ENCODE data around the gene COLEC12. TPM values are rescaled to one million over a fixed set of nuclear protein-coding genes. Genes with fewer than 3 reads are reported as not detected.

The COLEC12 gene
- total RNA-seq, 2 experiments from 2014 or later, result not detected

DNA sequence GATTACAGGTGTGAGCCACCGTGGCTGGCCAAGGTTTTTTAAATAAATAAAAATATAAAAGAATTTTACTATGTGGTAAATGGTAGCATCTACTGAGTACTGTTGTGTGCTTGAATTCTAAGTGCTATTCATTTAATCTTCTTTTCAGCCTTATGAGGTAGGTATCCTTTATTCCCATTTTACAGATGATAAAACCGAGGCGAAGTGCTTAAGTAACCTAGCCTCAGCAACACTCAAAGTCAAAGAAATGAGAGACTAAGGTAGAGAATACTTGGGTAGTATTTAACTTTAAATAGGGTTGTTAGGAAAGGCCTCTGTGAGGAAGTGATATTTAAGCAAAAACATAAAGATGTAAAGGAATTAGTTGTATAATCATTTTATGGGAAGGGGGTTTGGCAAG lies 227.0 kb downstream of the COLEC12 start:
- ChIA-PET POLR2A (no interaction called here), CTCF (no interaction called here)
- Histone ChIP-seq H3K27me3 (ENCODE audit: control insufficient read depth in 1 of 2, insufficient read depth in 2 of 2, low read length in 2 of 2) (no peaks in the 10 kb centered on the region), H3K27ac (ENCODE audit: low read depth in 1 of 2, low read length in 2 of 2) (no peak overlapping the region), H3K4me3 (ENCODE audit: low read length) (no peak overlapping the region), H3K9me3 (ENCODE audit: control insufficient read depth in 1 of 2, insufficient read depth in 1 of 2, low read length in 2 of 2) (peaks cover 2 to 3% of the 10 kb centered on the region in 2 experiments), H3K4me1 (ENCODE audit: insufficient read depth, low read length) (peaks cover 10% of the 10 kb centered on the region), H3K36me3 (ENCODE audit: insufficient read depth, low read length) (no peaks in the 10 kb centered on the region)
- intact Hi-C loops (cut with DNase I, micrococcal nuclease), result no loop called here
- Mint-ChIP-seq H3K4me1 (ENCODE audit: low read depth) (peaks cover 15% of the 10 kb centered on the region), H3K36me3 (ENCODE audit: low read depth) (peaks cover 3% of the 10 kb centered on the region), H3K4me3 (no peak overlapping the region), H3K27me3 (no peaks in the 10 kb centered on the region), H3K27ac (no peak overlapping the region), H3K9me3 (no peaks in the 10 kb centered on the region)
- TF ChIP-seq, protein P1, sequence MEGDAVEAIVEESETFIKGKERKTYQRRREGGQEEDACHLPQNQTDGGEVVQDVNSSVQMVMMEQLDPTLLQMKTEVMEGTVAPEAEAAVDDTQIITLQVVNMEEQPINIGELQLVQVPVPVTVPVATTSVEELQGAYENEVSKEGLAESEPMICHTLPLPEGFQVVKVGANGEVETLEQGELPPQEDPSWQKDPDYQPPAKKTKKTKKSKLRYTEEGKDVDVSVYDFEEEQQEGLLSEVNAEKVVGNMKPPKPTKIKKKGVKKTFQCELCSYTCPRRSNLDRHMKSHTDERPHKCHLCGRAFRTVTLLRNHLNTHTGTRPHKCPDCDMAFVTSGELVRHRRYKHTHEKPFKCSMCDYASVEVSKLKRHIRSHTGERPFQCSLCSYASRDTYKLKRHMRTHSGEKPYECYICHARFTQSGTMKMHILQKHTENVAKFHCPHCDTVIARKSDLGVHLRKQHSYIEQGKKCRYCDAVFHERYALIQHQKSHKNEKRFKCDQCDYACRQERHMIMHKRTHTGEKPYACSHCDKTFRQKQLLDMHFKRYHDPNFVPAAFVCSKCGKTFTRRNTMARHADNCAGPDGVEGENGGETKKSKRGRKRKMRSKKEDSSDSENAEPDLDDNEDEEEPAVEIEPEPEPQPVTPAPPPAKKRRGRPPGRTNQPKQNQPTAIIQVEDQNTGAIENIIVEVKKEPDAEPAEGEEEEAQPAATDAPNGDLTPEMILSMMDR (IDR thresholded peaks at IDR 0.05), result no peak
- ATAC-seq (ENCODE audit: poor library complexity) (no peak), DNase-seq (no peak)

- ChIA-PET CTCF (no interaction called here), POLR2A (no interaction called here)
- Mint-ChIP-seq H3K36me3 (ENCODE audit: low read depth) (peaks cover 12% of the 10 kb centered on the region), H3K27me3 (no peaks in the 10 kb centered on the region), H3K4me3 (no peak overlapping the region), H3K4me1 (ENCODE audit: low read depth) (peaks cover 24% of the 10 kb centered on the region), H3K27ac (no peak overlapping the region), H3K9me3 (no peaks in the 10 kb centered on the region)
- Histone ChIP-seq H3K4me1 (ENCODE audit: insufficient read depth, low read length) (peaks cover 12% of the 10 kb centered on the region), H3K4me3 (ENCODE audit: low read length) (no peak overlapping the region), H3K27ac (ENCODE audit: low read depth in 1 of 2, low read length in 2 of 2) (no peak overlapping the region), H3K36me3 (ENCODE audit: insufficient read depth, low read length) (no peaks in the 10 kb centered on the region), H3K27me3 (ENCODE audit: control insufficient read depth in 1 of 2, insufficient read depth in 2 of 2, low read length in 2 of 2) (no peaks in the 10 kb centered on the region), H3K9me3 (ENCODE audit: control insufficient read depth in 1 of 2, insufficient read depth in 1 of 2, low read length in 2 of 2) (no peaks in the 10 kb centered on the region)
- no peak for ATAC-seq (ENCODE audit: poor library complexity)
- intact Hi-C loops (cut with DNase I, micrococcal nuclease), result no loop called here
- TF ChIP-seq, protein P1 (IDR thresholded peaks at IDR 0.05), result no peak
- no peak for DNase-seq
Measured at GRCh38 chr18:272650-273049, 227.9 kb downstream of the COLEC12 start.

- TF ChIP-seq, protein P1 (IDR thresholded peaks at IDR 0.05), result no peak
- H3K4me3 ChIP-seq (ENCODE audit: low read length), result no peak overlapping the region
- ATAC-seq (ENCODE audit: poor library complexity) (no peak), DNase-seq (no peak)
- intact Hi-C loops (cut with DNase I, micrococcal nuclease), result loop anchor here (2.0 to 10.0 kb wide), 7 partner anchors 65 to 545 kb away; partner anchors contain the start of genes CLUL1 (in 1 of the 2) and YES1 (in 1 of the 2)
- peaks cover 29% of the 10 kb centered on the region for H3K36me3 Mint-ChIP-seq (ENCODE audit: low read depth)
- peaks cover 24% of the 10 kb centered on the region for H3K4me1 ChIP-seq (ENCODE audit: insufficient read depth, low read length)
- no peaks in the 10 kb centered on the region for H3K9me3 ChIP-seq (ENCODE audit: control insufficient read depth in 1 of 2, insufficient read depth in 1 of 2, low read length in 2 of 2)
- H3K4me1 Mint-ChIP-seq (ENCODE audit: low read depth), result peaks cover 40% of the 10 kb centered on the region
- peak overlapping the region; percentile 100 for H3K27ac Mint-ChIP-seq
- ChIA-PET POLR2A (interaction anchor here (2.5 kb wide), 1 partner anchor 111 kb away, joined by 51 read pairs; the partner anchor contains the start of gene USP14), CTCF (no interaction called here)
- H3K9me3 Mint-ChIP-seq, result no peaks in the 10 kb centered on the region
- no peaks in the 10 kb centered on the region for H3K27me3 ChIP-seq (ENCODE audit: control insufficient read depth in 1 of 2, insufficient read depth in 2 of 2, low read length in 2 of 2)
- H3K4me3 Mint-ChIP-seq, result peak overlapping the region; percentile 98
- H3K27ac ChIP-seq (ENCODE audit: low read depth in 1 of 2, low read length in 2 of 2), result no peak overlapping the region
- no peaks in the 10 kb centered on the region for H3K27me3 Mint-ChIP-seq
- H3K36me3 ChIP-seq (ENCODE audit: insufficient read depth, low read length), result peaks cover 4% of the 10 kb centered on the region
Measured at GRCh38 chr18:269480-270095, 230.9 kb downstream of the COLEC12 start.

Measured in CD4-positive, alpha-beta T cell (primary cell).